Measurements from ENCODE around the gene METRN. TPM values are rescaled to one million over a fixed set of nuclear protein-coding genes. Genes with fewer than 3 reads are reported as not detected.

Gene METRN
- polyA plus RNA-seq, 3 donors = 0.97 to 5.4 (median 1.7) TPM

GRCh38 chr16:681746-682427 is 33.0 kb upstream of the METRN start:
- Mint-ChIP-seq H3K9me3 (no peaks in the 10 kb centered on the region), H3K27me3 (ENCODE audit: low read depth in 3 of 3) (peaks cover 2 to 12% (median 4%) of the 10 kb centered on the region in 3 donors), H3K27ac (peak overlapping the region in 2 of 7 donors; percentile 19 to 57), H3K36me3 (peaks cover 18 to 29% of the 10 kb centered on the region in 2 donors), H3K4me3 (peak overlapping the region in 1 of 2 donors; percentile 31), H3K4me1 (peaks cover 26% of the 10 kb centered on the region)
- peaks cover 13 to 20% of the 10 kb centered on the region in 2 donors for H3K36me3 ChIP-seq (replicated peaks in 1 of 2; ENCODE audit: control insufficient read depth in 1 of 2, insufficient read depth in 2 of 2, low read length in 2 of 2)
- H3K27ac ChIP-seq (ENCODE audit: low read depth in 1 of 2, low read length in 2 of 2) = no peak overlapping the region
- no peaks in the 10 kb centered on the region for H3K9me3 ChIP-seq (replicated peaks in 1 of 2; ENCODE audit: control insufficient read depth in 1 of 2, insufficient read depth in 1 of 2, low read length in 2 of 2)
- H3K9ac ChIP-seq (ENCODE audit: insufficient read depth, low read length, poor library complexity, severe bottlenecking) = no peak overlapping the region
- H3K4me3 ChIP-seq (replicated peaks in 1 of 3; ENCODE audit: low read depth in 2 of 3, low read length in 3 of 3) = peak overlapping the region in 1 of 3 experiments; percentile 82
- peaks cover 32% of the 10 kb centered on the region for H4K20me1 ChIP-seq (ENCODE audit: insufficient read depth, low read length)
- intact Hi-C loops (cut with micrococcal nuclease) = loop anchor here (5.0 kb wide), 2 partner anchors 45 to 95 kb away; partner anchors contain the start of gene METTL26 (in 1 of the 2)
- TF ChIP-seq CTCF (IDR thresholded peaks at IDR 0.05) = no peak
- peak overlapping the region; percentile 95 for H3K4me2 ChIP-seq (replicated peaks; ENCODE audit: extremely low read depth, low read length, poor library complexity, severe bottlenecking)
- peaks cover 0 to 8% of the 10 kb centered on the region in 2 donors for H3K27me3 ChIP-seq (ENCODE audit: control insufficient read depth in 2 of 2, insufficient read depth in 2 of 2, low read length in 2 of 2)
- WGBS (ENCODE audit: insufficient coverage) = 94% methylated on average over 15 of the region's 28 CpGs
- H3K4me1 ChIP-seq (ENCODE audit: control insufficient read depth in 1 of 2, insufficient read depth in 2 of 2, low read length in 2 of 2) = peaks cover 38 to 63% of the 10 kb centered on the region in 2 donors
- H2AFZ ChIP-seq (ENCODE audit: insufficient read depth, low read depth, low read length, poor library complexity, severe bottlenecking) = no peak overlapping the region
- H3K79me2 ChIP-seq (ENCODE audit: insufficient read depth, low read length) = peaks cover 33% of the 10 kb centered on the region
- DNase-seq = peak in 1 of 3 donors; percentile 9

GRCh38 chr16:682493-683395 is 32.2 kb upstream of the METRN start:
- H3K27me3 ChIP-seq (ENCODE audit: control insufficient read depth in 2 of 2, insufficient read depth in 2 of 2, low read length in 2 of 2) = no peaks in the 10 kb centered on the region
- H4K20me1 ChIP-seq (ENCODE audit: insufficient read depth, low read length) = peaks cover 32% of the 10 kb centered on the region
- H3K36me3 Mint-ChIP-seq = peaks cover 25 to 37% of the 10 kb centered on the region in 2 donors
- peaks cover 26% of the 10 kb centered on the region for H3K4me1 Mint-ChIP-seq
- peak overlapping the region in 1 of 3 experiments; percentile 78 for H3K4me3 ChIP-seq (replicated peaks in 1 of 3; ENCODE audit: low read depth in 2 of 3, low read length in 3 of 3)
- TF ChIP-seq CTCF (IDR thresholded peaks at IDR 0.05) = no peak
- peaks cover 0 to 6% (median 2%) of the 10 kb centered on the region in 3 donors for H3K27me3 Mint-ChIP-seq (ENCODE audit: low read depth in 3 of 3)
- H3K27ac ChIP-seq (ENCODE audit: low read depth in 1 of 2, low read length in 2 of 2) = peak overlapping the region in 1 of 2 donors; percentile 64
- peak overlapping the region in 3 of 7 donors; percentile 48 to 83 (median 81) for H3K27ac Mint-ChIP-seq
- H3K36me3 ChIP-seq (replicated peaks in 1 of 2; ENCODE audit: control insufficient read depth in 1 of 2, insufficient read depth in 2 of 2, low read length in 2 of 2) = peaks cover 20 to 21% of the 10 kb centered on the region in 2 donors
- H2AFZ ChIP-seq (ENCODE audit: insufficient read depth, low read depth, low read length, poor library complexity, severe bottlenecking) = no peak overlapping the region
- no peaks in the 10 kb centered on the region for H3K9me3 ChIP-seq (replicated peaks in 1 of 2; ENCODE audit: control insufficient read depth in 1 of 2, insufficient read depth in 1 of 2, low read length in 2 of 2)
- DNase-seq = no peak
- H3K4me2 ChIP-seq (replicated peaks; ENCODE audit: extremely low read depth, low read length, poor library complexity, severe bottlenecking) = peak overlapping the region; percentile 86
- intact Hi-C loops (cut with micrococcal nuclease) = loop anchor here (5.0 kb wide), 2 partner anchors 45 to 95 kb away; partner anchors contain the start of gene METTL26 (in 1 of the 2)
- peaks cover 33% of the 10 kb centered on the region for H3K79me2 ChIP-seq (ENCODE audit: insufficient read depth, low read length)
- H3K4me3 Mint-ChIP-seq = peak overlapping the region; percentile 66 to 78
- no peaks in the 10 kb centered on the region for H3K9me3 Mint-ChIP-seq
- no peak overlapping the region for H3K9ac ChIP-seq (ENCODE audit: insufficient read depth, low read length, poor library complexity, severe bottlenecking)
- WGBS (ENCODE audit: insufficient coverage) = 94% methylated on average over 31 of the region's 36 CpGs
- peaks cover 38 to 63% of the 10 kb centered on the region in 2 donors for H3K4me1 ChIP-seq (ENCODE audit: control insufficient read depth in 1 of 2, insufficient read depth in 2 of 2, low read length in 2 of 2)
